ENCODE measurements around the gene GMPPA.
A peak's percentile ranks its signal among the peaks of the same experiment; 100 is the strongest.

GMPPA gene

DNA sequence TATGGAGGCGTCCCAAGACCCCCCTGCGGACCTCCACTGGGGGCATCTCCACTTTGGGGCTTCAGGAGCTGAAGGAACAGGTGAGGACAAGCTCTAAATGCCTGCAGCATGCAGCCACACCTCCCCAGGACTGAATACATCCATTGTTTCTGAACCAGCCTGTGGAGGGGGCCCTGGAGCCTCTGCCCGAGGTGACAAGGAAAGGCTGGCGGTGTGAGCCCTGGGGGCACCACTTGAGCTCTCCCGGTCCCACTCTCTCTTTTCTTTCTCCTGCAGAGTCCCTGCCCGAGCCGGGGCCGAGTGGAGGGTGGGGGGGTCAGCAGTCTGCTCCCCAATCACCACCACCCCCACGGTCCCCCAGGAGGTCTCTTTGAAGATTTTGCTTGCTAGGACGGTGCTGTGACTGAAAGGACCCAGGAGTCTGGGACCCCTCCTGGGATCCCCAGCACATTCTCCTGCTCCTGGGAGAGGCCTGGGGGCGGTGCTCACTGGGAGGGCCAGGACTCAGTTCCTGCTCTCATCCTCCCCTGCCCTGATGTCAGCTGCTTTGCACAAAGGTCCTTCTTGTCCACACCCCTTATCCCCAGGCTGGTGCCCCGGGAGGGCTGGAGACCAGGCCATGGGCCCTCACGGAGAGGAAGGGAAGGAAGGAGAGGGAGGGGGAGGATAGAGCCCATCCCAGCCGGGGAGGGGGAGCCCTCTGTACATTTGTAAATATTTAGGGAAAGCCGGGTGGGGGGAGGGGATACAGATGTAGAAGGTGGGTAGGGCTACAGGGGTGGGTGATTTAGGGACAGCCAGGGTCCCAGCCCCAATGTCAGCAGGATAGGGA lies 39.2 kb downstream of the GMPPA start:
- no peak for DNase-seq (ENCODE audit: low read depth in 2 of 2, low spot score in 1 of 2)

DNA sequence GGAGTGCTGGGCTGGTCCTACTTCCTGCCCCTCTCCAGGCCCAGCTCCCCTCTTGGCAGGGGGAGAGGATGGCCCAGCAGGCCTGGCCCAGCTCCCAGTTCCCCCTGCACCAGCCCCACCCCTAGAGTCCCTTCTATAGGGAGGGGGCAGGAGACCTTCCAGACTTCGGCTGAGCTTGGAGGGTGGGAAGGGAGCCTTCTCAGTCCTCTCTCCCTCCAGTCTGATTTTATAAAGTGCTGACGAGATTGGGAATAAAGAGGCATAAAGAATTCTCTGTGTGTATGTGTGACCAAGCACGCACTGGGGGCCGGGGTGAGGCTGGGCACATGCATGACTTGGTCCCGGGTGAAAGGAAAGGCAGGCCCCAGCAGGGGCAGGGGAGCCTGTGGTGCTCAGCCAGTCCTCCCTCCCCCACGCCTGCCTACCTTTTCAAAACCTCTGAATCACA lies 39.8 kb downstream of the GMPPA start:
- DNase-seq (ENCODE audit: low read depth in 2 of 2, low spot score in 1 of 2), result no peak

DNA sequence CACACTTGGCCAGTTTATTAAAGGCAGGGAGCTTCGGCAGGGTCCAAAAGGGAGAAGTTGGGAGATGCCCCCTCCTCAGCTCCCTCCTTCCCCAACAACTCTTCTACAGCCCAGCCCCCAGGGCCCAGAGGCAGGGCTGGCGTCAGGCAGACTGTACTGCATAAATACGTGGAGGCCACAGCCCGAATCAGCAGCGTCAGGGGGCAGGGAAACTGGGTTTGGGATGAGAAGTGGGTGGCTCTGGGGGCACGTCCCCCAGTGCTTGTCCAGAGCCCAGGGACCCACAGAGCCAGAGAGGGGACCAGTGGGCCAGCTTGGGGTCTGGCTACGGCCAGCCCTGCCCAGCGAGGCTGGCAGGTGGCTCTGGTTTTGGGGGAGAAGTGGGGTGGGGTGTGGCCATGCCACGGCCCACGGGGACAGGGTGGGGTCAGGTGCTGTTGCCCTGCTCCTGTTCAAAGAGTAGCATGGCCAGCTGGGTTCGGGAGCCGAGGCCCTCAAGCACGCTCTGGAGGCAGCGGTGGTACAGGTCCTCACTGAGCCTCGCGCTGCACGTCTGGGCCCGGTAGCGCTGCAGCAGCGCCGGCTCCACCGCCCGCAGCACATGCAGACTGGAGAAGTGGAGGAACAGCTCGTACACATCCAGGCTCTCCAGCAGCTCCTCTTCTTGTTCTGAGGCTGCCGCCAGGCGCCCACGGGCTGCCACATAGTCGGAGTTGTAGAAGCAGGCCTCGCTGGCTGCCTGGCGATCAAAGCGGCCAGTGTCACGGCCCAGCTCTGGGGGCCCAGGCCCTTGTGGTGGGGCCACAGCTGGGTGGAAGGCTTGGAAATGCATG lies 40.5 kb downstream of the GMPPA start:
- DNase-seq (ENCODE audit: low read depth in 2 of 2, low spot score in 1 of 2), result no peak

DNA sequence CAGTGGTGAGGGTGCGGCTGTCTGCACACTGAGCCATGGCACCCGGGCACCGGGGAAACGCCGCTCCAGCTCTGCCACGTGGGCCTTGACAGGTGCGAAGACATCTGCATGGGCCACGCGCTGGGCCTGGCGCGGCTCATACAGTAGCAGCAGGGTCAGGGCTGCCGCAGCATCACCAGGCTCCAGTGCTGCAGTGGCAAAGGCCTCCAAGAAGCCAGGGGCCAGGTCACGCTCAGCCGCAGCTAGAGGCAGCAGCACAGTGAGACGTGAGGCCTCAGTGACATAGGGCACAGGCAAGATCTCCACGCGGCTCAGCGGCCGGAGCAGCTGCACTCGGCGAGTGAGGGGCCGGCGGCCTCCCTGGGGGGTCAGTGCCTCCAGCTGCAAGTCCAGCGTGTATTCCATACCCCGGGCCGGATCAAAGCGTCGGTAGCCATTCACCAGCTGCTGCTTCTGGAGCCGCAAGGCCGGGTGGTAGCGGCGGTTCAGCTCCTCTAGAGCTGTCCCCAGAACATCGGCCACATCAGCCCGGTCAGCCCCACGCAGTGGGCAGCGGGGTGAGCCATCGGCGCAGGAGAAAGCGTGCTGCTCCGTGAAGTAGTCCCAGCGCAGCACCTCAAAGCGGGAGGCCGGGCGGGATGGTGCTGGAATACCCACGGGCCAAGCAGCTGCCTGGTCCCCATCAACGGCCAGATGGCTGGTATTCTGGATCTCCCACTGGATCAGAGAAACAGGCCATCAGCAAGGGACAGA lies 41.4 kb downstream of the GMPPA start:
- DNase-seq (ENCODE audit: low read depth in 2 of 2, low spot score in 1 of 2), result no peak

DNA sequence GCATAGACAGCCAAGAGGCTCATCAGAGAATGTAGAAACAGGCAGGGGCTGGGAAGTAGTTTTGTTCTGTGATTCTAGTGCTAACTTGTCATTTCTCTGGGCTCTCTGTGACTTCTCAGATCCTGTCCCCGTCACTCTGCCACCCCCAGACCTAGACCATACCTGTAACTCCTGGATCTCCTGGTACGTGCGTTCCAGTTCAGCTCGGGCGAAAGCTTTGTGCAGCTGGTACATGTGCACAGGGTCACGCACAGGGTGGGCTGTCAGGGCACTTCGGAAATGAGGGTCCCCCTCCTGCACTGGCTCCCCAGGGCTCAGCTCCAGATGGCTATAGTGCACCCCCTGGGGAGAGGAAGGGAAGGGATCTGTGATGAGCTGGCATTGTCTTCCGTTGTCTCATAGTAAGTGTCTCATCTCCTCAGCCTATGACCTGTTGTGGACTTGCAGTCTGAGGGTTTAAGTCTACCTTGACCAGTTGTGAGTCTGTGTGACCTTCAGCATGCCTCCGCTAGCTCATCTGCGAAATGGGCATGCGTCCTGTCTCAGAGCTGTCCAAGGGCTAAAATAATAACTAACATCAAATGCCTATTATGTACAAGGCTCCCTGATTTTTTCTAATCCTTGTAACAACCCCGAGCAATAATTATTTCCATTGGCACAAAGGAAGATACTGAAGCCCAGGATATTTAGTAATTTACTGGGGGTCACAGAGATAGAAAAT lies 42.3 kb downstream of the GMPPA start:
- DNase-seq (ENCODE audit: low read depth in 2 of 2, low spot score in 1 of 2), result no peak

DNA sequence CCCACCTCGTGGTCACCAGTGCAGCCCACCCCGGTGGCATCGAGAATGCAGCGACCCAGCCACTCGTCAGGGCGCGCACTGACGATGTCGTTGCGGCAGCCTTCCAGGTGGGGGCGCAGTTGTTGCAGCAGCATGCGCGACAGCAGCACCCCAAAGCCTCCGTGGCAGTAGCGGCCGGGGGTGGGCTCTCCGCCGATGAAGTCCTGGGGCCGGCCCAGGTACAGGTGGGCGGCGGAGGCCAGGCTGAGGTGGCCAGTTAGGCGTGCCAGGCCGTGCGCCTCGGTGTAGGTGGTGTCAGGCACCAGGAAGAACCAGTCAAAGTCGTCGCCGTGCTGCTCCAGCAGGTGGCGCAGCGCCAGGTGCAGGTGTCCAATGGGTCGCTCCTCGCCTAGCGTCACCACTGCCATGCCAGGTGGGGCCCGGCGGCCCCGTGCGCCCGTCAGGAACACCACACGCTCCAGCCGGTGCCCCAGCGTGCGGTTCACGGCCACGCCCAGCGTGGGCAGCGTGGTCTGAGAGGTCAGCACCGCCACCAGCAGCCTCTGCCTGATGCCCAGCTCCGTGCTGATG lies 43.0 kb downstream of the GMPPA start:
- peak; percentile 69 to 75 for DNase-seq (ENCODE audit: low read depth in 2 of 2, low spot score in 1 of 2)

DNA sequence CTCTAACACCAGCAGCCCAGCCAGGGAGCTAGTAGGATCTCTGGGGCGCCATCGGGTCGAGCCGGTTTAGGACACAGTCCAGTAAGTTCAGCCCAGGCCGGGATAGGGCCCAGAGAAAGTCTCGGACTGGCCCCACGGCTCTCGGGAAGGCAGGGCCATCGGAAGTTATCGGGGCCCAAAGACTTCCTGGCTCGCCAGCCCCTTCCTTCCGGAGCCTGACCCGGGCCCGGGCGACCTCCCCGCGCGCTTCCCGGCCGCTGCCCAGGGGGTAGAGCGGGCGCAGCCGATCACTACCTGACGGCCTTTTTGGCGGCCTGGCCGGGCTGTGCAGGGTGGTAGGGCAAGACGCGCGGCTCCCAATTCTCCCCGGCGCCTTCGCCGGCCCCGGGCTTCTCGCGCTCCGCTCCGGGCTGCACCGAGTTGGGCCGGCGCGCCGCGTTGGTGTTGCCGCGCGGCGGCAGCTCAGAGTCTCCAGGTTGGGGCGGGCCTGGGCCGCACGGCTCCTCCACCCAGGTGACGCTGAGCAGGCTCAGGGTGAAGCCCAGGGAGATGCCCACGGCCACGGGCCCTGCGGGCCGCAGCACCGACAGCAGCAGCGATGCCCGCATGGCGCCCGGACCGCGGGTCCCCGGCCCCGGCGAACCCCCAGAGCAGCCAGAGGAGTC lies 44.4 kb downstream of the GMPPA start:
- no peak for DNase-seq (ENCODE audit: low read depth in 2 of 2, low spot score in 1 of 2)

DNA sequence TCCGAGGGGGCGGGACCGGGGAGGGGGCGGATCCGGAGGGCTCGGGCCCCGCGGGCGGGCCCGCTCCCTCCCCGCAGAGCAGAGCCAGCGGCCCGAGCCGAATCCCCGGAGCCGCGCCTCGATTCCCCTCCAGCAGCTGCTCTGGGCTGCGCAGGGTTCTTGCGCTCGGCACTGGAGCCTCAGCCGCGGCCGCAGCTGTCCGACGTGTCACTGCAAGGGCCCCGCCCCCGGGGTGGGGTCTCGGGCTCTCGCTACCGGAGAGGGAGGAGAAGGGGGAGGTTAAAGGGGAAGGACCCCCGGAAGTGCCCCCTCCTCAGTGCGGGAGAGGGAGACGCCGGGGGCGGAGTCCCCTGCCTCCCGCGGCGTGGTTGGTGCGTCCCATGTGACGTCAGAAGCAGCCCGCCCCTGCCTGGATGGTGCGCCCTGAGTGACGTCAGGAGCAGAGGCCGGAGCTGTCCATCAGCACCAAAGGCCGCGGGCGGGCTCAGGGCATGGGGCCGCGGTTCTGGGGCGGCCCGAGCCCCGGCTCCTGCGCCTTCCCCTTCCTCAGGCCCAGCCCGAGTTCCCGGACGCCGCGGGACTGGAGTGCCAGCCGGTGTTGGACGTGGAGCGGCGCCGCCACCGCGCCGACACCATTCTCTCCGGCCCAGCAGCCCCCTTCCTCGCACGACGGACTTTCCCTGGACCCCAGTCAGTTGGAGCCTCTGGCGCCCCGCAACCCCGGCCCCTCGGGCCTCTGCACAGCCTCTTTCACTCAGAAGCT lies 45.1 kb downstream of the GMPPA start, which contains the start of the genes CHPF and TMEM198:
TSS of gene CHPF (minus strand) at position 214 of the 763 bp plus-strand sequence. CDS start 271 bp downstream, outside the sequence.
TSS of gene TMEM198 (plus strand) at position 433 of the 763 bp plus-strand sequence. CDS start 700 bp downstream, outside the sequence.
- DNase-seq (ENCODE audit: low read depth in 2 of 2, low spot score in 1 of 2), result peak; percentile 78 to 84

DNA sequence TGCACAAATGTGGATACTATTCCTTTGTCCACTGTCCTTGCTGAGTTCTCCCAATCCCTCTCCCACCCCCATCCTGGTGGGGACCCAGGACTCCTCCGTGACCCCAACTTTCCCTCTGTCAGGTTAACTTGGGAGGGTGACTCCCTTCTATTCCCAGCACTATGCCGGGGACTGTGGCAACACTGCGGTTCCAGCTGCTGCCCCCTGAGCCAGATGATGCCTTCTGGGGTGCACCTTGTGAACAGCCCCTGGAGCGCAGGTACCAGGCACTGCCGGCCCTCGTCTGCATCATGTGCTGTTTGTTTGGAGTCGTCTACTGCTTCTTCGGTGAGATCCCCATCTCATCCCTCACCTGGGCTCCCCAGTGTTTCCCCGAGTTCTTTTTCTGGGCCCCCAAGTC lies 45.9 kb downstream of the GMPPA start:
- no peak for DNase-seq (ENCODE audit: low read depth in 2 of 2, low spot score in 1 of 2)

DNA sequence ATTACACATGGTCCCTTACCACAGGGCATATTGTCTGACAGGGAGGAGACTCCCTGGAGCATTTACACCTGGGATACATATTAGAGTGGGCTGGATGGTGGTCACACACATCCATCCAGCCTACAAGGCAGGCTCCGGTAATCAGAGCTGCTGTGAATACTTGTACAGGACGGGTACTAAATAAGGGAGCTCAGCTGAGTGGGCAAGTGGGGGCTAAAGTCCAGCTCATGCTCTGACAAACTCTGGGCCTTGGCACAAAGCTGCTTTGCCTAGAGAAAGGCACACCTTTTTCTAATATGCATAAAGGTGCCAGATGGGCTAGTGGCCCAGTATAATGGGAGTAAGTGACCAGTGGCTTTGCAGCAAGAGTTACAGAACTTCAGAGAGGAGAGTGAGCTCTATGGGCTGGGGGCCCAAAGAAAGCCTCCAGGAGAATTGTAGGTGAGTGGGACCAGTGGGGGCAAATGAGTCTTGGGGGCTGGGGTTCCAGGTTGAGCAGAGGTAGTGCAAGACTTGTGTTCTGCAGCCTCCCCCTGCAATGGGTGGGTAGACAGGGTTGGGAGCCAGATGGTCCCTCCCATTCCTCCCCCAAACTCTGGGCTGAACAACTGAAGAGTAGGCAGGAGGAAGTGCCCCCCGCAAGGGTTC lies 46.7 kb downstream of the GMPPA start:
- no peak for DNase-seq (ENCODE audit: low read depth in 2 of 2, low spot score in 1 of 2)

DNA sequence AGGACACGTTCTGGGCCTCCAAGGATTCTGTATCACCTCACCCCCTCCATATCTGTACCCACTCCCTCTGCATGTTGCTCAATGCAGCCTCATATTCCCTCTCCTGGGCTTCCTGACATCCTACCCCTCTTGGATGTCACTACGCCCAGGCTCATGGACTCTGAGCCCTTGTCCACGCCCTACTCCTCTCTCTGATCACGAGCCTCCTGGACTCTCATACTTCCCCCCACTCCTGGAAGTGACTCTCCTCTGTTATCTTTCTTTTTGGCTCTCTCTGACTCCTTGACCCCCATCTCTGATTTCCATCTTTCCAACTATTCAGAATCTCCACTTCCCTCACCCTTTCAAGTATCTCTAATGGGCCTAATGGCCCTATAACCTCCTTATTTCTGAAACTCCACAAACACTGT lies 47.3 kb downstream of the GMPPA start:
- no peak for DNase-seq (ENCODE audit: low read depth in 2 of 2, low spot score in 1 of 2)

DNA sequence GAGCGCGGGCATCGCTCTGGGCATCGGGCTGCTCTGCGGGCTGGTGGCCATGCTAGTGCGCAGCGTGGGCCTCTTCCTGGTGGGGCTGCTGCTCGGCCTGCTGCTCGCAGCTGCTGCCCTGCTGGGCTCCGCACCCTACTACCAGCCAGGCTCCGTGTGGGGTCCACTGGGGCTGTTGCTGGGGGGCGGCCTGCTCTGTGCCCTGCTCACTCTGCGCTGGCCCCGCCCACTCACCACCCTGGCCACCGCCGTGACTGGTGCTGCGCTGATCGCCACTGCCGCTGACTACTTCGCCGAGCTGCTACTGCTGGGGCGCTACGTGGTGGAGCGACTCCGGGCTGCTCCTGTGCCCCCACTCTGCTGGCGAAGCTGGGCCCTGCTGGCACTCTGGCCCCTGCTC lies 48.9 kb downstream of the GMPPA start:
- no peak for DNase-seq (ENCODE audit: low read depth in 2 of 2, low spot score in 1 of 2)

DNA sequence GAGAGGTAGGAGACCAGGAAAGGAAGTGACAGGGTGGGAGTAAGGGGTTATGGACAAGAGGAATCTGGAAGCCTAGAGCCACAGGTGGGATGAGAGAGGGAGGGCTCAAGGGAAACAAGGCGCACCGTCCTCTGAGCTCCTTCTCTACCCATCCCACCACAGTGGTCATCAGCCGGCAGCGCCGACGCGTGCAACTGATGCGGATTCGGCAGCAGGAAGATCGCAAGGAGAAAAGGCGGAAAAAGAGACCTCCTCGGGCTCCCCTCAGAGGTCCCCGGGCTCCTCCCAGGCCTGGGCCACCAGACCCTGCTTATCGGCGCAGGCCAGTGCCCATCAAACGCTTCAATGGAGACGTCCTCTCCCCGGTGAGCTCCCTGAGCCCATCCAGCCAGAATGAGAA lies 50.3 kb downstream of the GMPPA start:
- no peak for DNase-seq (ENCODE audit: low read depth in 2 of 2, low spot score in 1 of 2)

DNA sequence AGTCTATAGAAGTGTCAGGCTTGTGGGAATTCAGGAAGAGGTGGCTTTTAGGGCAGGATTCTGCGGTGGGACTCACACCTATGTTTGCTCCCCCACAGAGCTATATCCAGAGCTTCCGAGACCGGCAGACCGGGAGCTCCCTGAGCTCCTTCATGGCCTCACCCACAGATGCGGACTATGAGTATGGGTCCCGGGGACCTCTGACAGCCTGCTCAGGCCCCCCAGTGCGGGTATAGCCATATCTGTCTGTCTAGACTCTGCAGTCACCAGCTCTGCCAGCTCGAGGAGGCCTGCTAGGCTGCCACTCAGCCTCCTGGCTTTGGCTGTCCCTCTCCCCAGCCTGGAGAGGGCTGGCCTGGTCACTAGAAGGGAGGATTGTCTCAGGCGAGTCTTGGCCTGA lies 50.9 kb downstream of the GMPPA start:
- no peak for DNase-seq (ENCODE audit: low read depth in 2 of 2, low spot score in 1 of 2)

DNA sequence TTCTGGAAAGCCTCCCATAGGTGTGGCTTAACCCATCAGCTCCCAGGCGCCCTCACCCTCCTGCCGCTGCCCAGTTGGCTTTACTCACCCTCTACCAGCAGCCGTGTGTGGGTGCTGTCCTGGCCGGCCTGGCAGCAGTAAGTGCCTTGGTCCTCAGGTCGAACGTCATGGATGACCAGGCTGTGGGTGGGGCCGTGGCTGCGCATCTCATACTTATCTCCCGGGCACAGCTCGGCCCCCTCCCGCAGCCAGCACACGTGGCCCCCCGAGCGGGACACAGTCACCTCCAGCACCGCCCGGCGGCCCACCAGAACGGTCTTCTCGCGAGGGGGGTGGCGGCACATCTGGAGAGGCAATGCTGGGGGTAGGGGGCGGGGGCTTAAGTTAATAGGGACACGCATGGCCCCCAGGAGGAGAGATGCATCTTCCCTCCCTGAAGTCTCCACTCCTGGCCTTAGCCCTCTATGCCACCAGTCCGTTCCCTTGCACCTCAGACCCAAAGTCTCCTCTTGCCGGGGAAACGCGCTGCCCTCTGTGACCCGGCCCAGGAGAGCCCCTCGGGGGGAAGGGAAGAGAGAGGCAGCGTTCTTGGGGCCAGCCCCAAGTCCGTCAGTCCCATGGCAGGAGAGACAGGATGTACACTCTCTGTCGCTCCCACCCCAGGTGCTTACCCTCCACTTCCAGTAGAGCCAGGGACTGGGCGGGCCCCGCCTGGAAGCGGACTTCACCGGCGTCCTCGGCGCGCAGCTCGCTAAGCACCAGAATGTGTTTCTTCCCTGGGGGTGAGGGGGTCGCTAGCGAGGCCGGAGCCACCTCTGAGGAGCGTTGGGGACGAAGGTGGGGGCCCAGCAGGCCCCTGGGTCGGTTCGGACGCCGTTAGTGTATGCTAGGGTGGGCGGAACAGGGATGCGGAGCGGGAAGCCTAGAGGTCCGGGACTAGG lies 53.0 kb downstream of the GMPPA start:
- no peak for DNase-seq (ENCODE audit: low read depth in 2 of 2, low spot score in 1 of 2)

DNA sequence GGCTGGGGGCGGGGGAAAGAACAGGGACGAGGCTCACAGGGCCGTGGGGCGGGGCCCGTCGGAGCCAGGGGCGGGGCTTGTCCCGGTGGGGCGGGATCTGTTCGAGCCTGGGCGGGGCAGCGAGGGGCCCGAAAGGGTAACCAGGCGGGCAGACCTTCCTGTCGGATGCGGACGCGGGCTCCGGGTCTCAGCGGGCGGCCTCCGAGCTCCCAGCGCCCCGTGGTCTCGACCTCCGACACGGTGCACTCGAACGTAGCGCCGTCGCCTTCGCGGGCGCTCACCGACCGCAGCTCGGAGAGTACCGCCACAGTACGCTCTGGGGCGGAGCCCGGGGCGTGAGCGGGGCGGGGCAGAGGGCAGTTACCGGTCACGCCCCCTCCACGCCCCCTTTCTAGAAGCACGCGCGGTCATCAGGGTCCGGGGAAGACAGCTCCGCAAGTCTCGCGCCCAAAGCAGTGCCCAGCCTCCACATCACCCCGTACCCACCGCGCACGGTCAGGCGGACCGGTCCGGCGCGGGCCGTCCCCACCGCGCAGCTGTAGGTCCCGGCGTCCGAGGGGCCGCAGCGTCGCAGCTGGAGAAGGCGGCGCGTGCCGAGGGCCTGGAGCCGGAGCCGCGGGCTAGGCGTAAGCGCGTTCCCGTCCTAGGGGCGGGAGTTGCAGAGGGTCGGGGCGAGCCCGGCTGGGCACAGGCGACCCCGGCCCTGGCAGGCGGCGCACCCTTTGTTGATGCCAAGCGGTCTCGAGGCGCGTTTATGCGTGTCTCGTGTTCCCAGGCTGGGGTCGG lies 53.9 kb downstream of the GMPPA start:
- peak; percentile 54 to 63 for DNase-seq (ENCODE audit: low read depth in 2 of 2, low spot score in 1 of 2)

DNA sequence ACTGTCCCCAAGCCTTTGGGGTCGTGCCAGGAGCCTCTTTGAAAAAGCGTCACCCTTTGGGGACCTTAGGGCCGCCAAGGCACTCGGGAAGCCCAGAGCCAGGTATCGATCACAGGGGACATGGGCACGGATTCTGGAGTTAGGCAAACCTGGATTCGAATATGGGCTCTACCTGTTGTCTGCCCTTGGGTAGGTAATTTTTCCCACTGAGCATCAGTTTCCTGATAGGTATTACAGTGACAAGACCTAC lies 54.4 kb downstream of the GMPPA start:
- no peak for DNase-seq (ENCODE audit: low read depth in 2 of 2, low spot score in 1 of 2)

Data from stimulated activated CD8-positive, alpha-beta memory T cell treated with anti-CD3 and anti-CD28 coated beads, Interleukin-4, amount 100 ng/mL, for 4 hours (primary cell).